PC-3 (cell line): ENCODE measurements around the gene DPH1. TPM values are rescaled to one million over a fixed set of nuclear protein-coding genes. Genes with fewer than 3 reads are reported as not detected.

Experiments
- ATAC-seq: fragments of 200-7000 bp; cut with Tn5 transposase; 2 replicates; pipeline ENCODE4 v1.9.1; 2020; ENCODE audit warnings: mild to moderate bottlenecking, moderate library complexity
- BruUV-seq: library from RNA; stranded (reverse); fragments of 400-500 nt; replicated peaks from 2 replicates; lab custom pipeline; 2021; lab: Mats Ljungman, UMichigan
- CTCF ChIA-PET: fragments of 300-600 bp; sonication (Branson Sonifier 250); formaldehyde crosslinking; loops from one replicate; lab custom pipeline; 2022; ENCODE audit warnings: antibody characterized with exemption; lab: Charles Lee
- POLR2A ChIA-PET: fragments of 300-600 bp; sonication (Branson Sonifier 250); formaldehyde crosslinking; loops from one replicate; lab custom pipeline; 2022; ENCODE audit warnings: antibody characterized with exemption; ENCODE audit not compliant: unreplicated experiment; lab: Charles Lee
- DNase-seq: peaks from one replicate; pipeline ENCODE4 v3.0.0-alpha.2; 2015
- H2AFZ ChIP-seq: fragments of 300-600 bp; sonication (generic); 2 replicates; pipeline ENCODE4 v1.6.0; 2016; ENCODE audit warnings: antibody characterized with exemption, low read length
- H3F3A ChIP-seq: fragments of 300-600 bp; sonication (generic); one replicate; pipeline ENCODE4 v1.6.0; 2017; ENCODE audit warnings: antibody characterized with exemption, low read length, control low read depth, mild to moderate bottlenecking; ENCODE audit not compliant: unreplicated experiment
- H3K27ac ChIP-seq: fragments of 300-600 bp; sonication (generic); 2 replicates; pipeline ENCODE4 v1.5.1; 2016; ENCODE audit warnings: mild to moderate bottlenecking, low read length
- H3K27me3 ChIP-seq: fragments of 300-600 bp; sonication (generic); 2 replicates; pipeline ENCODE4 v1.6.1; 2016; ENCODE audit warnings: low read length, mixed read lengths
- H3K36me3 ChIP-seq: fragments of 300-600 bp; sonication (generic); 2 replicates; pipeline ENCODE4 v1.6.1; 2016; ENCODE audit warnings: low read depth, mixed run types, low read length, mixed read lengths
- H3K4me1 ChIP-seq: fragments of 300-600 bp; sonication (generic); 2 replicates; pipeline ENCODE4 v1.5.1; 2016; ENCODE audit warnings: low read length; ENCODE audit not compliant: insufficient read depth
- H3K4me2 ChIP-seq: fragments of 300-600 bp; sonication (generic); 2 replicates; pipeline ENCODE4 v1.6.0; 2016; ENCODE audit warnings: low read length
- H3K4me3 ChIP-seq: fragments of 300-600 bp; sonication (generic); 2 replicates; pipeline ENCODE4 v1.5.1; 2016; ENCODE audit warnings: mild to moderate bottlenecking, low read length, mixed read lengths
- H3K79me2 ChIP-seq: fragments of 300-600 bp; sonication (generic); 2 replicates; pipeline ENCODE4 v1.6.1; 2017; ENCODE audit warnings: low read length, mixed read lengths
- H3K9ac ChIP-seq: fragments of 300-600 bp; sonication (generic); 2 replicates; pipeline ENCODE4 v1.6.0; 2016; ENCODE audit warnings: mild to moderate bottlenecking, low read length
- H3K9me2 ChIP-seq: fragments of 300-600 bp; sonication (generic); replicated peaks from 2 replicates; pipeline ENCODE4 v1.6.1; 2016; ENCODE audit warnings: mixed run types, low read length, mixed read lengths
- H3K9me3 ChIP-seq: fragments of 300-600 bp; sonication (generic); 2 replicates; pipeline ENCODE4 v1.6.1; 2016; ENCODE audit warnings: low read length, mixed read lengths
- H4K20me1 ChIP-seq: fragments of 300-600 bp; sonication (generic); 2 replicates; pipeline ENCODE4 v1.6.1; 2016; ENCODE audit warnings: low read length, mixed read lengths
- CTCF ChIP-seq: fragments of 300-600 bp; sonication (generic); conservative IDR thresholded peaks from 2 replicates; pipeline ENCODE4 v1.5.1; 2017; ENCODE audit warnings: antibody characterized with exemption, low read depth, mild to moderate bottlenecking, low read length
- EZH2 ChIP-seq: fragments of 300-600 bp; sonication (generic); IDR thresholded peaks from one replicate; pipeline ENCODE4 v1.6.1; 2017; ENCODE audit warnings: antibody characterized with exemption, mild to moderate bottlenecking, low read length; ENCODE audit not compliant: unreplicated experiment
- EZH2phosphoT487 ChIP-seq: fragments of 300-600 bp; sonication (generic); IDR thresholded peaks from 2 replicates; pipeline ENCODE4 v1.6.1; 2018; ENCODE audit warnings: mild to moderate bottlenecking, antibody characterized with exemption, low read length, borderline replicate concordance
- intact Hi-C: fragments of 100-400 bp; cut with micrococcal nuclease; formaldehyde crosslinking; loops from 2 replicates; pipeline ENCODE4 v1.9.0; 2023
- total RNA-seq: library from RNA; depleted of rRNA; stranded (reverse); fragments of >200 nt; gene quantifications from 2 replicates; pipeline ENCODE4 v1.2.3, GENCODE V29; 2014

The DPH1 gene
- total RNA-seq, 1 experiment from 2014 or later, result 47.9 TPM

GRCh38 chr17:1997927-1998742 is 31.8 kb upstream of the DPH1 start:
- H3K9me3 ChIP-seq, result no peaks in the 10 kb centered on the region
- no peaks in the 10 kb centered on the region for H3F3A ChIP-seq
- H2AFZ ChIP-seq, result peak overlapping the region; percentile 68; the same call in 1 of the 2 replicates
- ATAC-seq (peak; percentile 52), DNase-seq (peak; percentile 60)
- H3K9ac ChIP-seq, result peak overlapping the region; percentile 47
- no peaks in the 10 kb centered on the region for H3K36me3 ChIP-seq
- TF ChIP-seq EZH2phosphoT487 (no peak), EZH2 (no peak), CTCF (no peak)
- ChIA-PET CTCF (interaction anchor here (1.3 kb wide), 1 partner anchor 89 kb away, joined by 3 read pairs; no protein-coding TSS in a partner anchor), POLR2A (no interaction called here)
- no TSS peak for BruUV-seq
- peak overlapping the region; percentile 62 for H3K4me3 ChIP-seq
- H3K4me1 ChIP-seq, result peaks cover 12% of the 10 kb centered on the region
- H3K79me2 ChIP-seq, result peaks cover 8% of the 10 kb centered on the region; the same call in 1 of the 2 replicates
- H4K20me1 ChIP-seq, result no peaks in the 10 kb centered on the region
- H3K9me2 ChIP-seq, result no peaks in the 10 kb centered on the region
- intact Hi-C loops, result no loop called here
- H3K4me2 ChIP-seq, result peak overlapping the region; percentile 77
- H3K27me3 ChIP-seq, result no peaks in the 10 kb centered on the region
- peak overlapping the region; percentile 87 for H3K27ac ChIP-seq

- no peak overlapping the region for H3K27ac ChIP-seq
- TF ChIP-seq EZH2 (no peak), CTCF (no peak), EZH2phosphoT487 (no peak)
- peak; percentile 12; the same call in 1 of the 2 replicates for ATAC-seq
- ChIA-PET CTCF (interaction anchor here (1.3 kb wide), 1 partner anchor 91 kb away, joined by 3 read pairs; no protein-coding TSS in a partner anchor), POLR2A (no interaction called here)
- no peaks in the 10 kb centered on the region for H3K36me3 ChIP-seq
- no peaks in the 10 kb centered on the region for H3F3A ChIP-seq
- intact Hi-C loops, result no loop called here
- H3K79me2 ChIP-seq, result peaks cover 8% of the 10 kb centered on the region; the same call in 1 of the 2 replicates
- no peak overlapping the region for H3K4me2 ChIP-seq
- H3K9ac ChIP-seq, result no peak overlapping the region
- BruUV-seq, result no TSS peak
- H3K27me3 ChIP-seq, result no peaks in the 10 kb centered on the region
- DNase-seq, result peak; percentile 19
- no peaks in the 10 kb centered on the region for H3K9me3 ChIP-seq
- H3K9me2 ChIP-seq, result no peaks in the 10 kb centered on the region
- H3K4me1 ChIP-seq, result peaks cover 12% of the 10 kb centered on the region
- no peak overlapping the region for H3K4me3 ChIP-seq
- H2AFZ ChIP-seq, result no peak overlapping the region
- H4K20me1 ChIP-seq, result no peaks in the 10 kb centered on the region
Measured at GRCh38 chr17:1999557-2000251, 30.2 kb upstream of the DPH1 start.
